Measurements from ENCODE around the gene C12orf54. TPM values are rescaled to one million over a fixed set of nuclear protein-coding genes. Genes with fewer than 3 reads are reported as not detected.
"Not testable (repeated sequence)": the region's sequence is repeated elsewhere in the genome, so short reads cannot be mapped to it uniquely, and the experiment has no call there.

C12orf54 gene
- total RNA-seq, 1 experiment from 2014 or later = not detected

- WGBS (ENCODE audit: extremely low coverage, insufficient read length, low lambda C conversion rate) = no CpG with 5 or more reads among the region's 32 CpGs
- H3K27me3 Mint-ChIP-seq (ENCODE audit: low read depth); H3K27me3 ChIP-seq (ENCODE audit: insufficient read depth, low read length); H3K4me1 ChIP-seq (ENCODE audit: insufficient read depth, low read length); H4K91ac ChIP-seq (ENCODE audit: insufficient read length, low read depth, low read length); H3K9me3 ChIP-seq (ENCODE audit: control insufficient read depth, low read depth, low read length); H3K56ac ChIP-seq (ENCODE audit: insufficient read length, low read depth, low read length); H3K4me2 ChIP-seq (ENCODE audit: insufficient read depth, insufficient read length, low read length); H3K9ac ChIP-seq (ENCODE audit: extremely low read depth, insufficient read length, low read length); H3K27ac Mint-ChIP-seq; H2BK15ac ChIP-seq (ENCODE audit: low read depth, low read length); H2BK5ac ChIP-seq (ENCODE audit: insufficient read length, low read length); H3K23ac ChIP-seq (ENCODE audit: insufficient read length, low read depth, low read length); H3K4me3 Mint-ChIP-seq; H3K4ac ChIP-seq (ENCODE audit: low read depth, low read length); H4K8ac ChIP-seq (replicated peaks; ENCODE audit: insufficient read length, low read depth, low read length); H2BK20ac ChIP-seq (ENCODE audit: low read depth, low read length, poor library complexity, severe bottlenecking); DNase-seq; H3K4me1 Mint-ChIP-seq; H4K20me1 ChIP-seq (ENCODE audit: control insufficient read depth, insufficient read depth, insufficient read length); H3K79me1 ChIP-seq (ENCODE audit: insufficient read depth, low read depth, low read length, poor library complexity, severe bottlenecking); H2AFZ ChIP-seq (ENCODE audit: low read length); H3K79me2 ChIP-seq (ENCODE audit: insufficient read depth, low read length); H2AK5ac ChIP-seq (ENCODE audit: insufficient read length, low read length); H3K36me3 Mint-ChIP-seq (ENCODE audit: insufficient read depth in 1 of 3, low read depth in 3 of 3); H4K5ac ChIP-seq (ENCODE audit: insufficient read length, low read depth, low read length); H3T11ph ChIP-seq (ENCODE audit: low read length); H3K23me2 ChIP-seq (ENCODE audit: insufficient read length, low read depth, low read length, poor library complexity, severe bottlenecking); H3K18ac ChIP-seq (ENCODE audit: insufficient read length, low read depth, low read length); H2BK120ac ChIP-seq (ENCODE audit: low read depth, low read length, poor library complexity, severe bottlenecking); H3K27ac ChIP-seq (ENCODE audit: insufficient read length, low read depth, low read length); H3K14ac ChIP-seq (ENCODE audit: insufficient read depth, low read length); H2BK12ac ChIP-seq (ENCODE audit: insufficient read length, low read depth, low read length): not testable (repeated sequence)
- H3K9me3 Mint-ChIP-seq = peaks cover 28 to 83% of the 10 kb centered on the region in 2 experiments
Observed at GRCh38 chr12:48500281-48500680, 18.0 kb downstream of the C12orf54 start.

GRCh38 chr12:48506836-48507235, 24.5 kb downstream of the C12orf54 start:
- not testable (repeated sequence) for H4K8ac ChIP-seq (replicated peaks; ENCODE audit: insufficient read length, low read depth, low read length); H2BK120ac ChIP-seq (ENCODE audit: low read depth, low read length, poor library complexity, severe bottlenecking); H2AK5ac ChIP-seq (ENCODE audit: insufficient read length, low read length); H2AFZ ChIP-seq (ENCODE audit: low read length); H3K9ac ChIP-seq (ENCODE audit: extremely low read depth, insufficient read length, low read length); H2BK12ac ChIP-seq (ENCODE audit: insufficient read length, low read depth, low read length); H3K9me3 ChIP-seq (ENCODE audit: control insufficient read depth, low read depth, low read length); H3K4me2 ChIP-seq (ENCODE audit: insufficient read depth, insufficient read length, low read length); H3K4ac ChIP-seq (ENCODE audit: low read depth, low read length); H3K27me3 ChIP-seq (ENCODE audit: insufficient read depth, low read length); H3K23me2 ChIP-seq (ENCODE audit: insufficient read length, low read depth, low read length, poor library complexity, severe bottlenecking); H4K91ac ChIP-seq (ENCODE audit: insufficient read length, low read depth, low read length); H3K4me1 Mint-ChIP-seq; H3T11ph ChIP-seq (ENCODE audit: low read length); H2BK5ac ChIP-seq (ENCODE audit: insufficient read length, low read length); H4K20me1 ChIP-seq (ENCODE audit: control insufficient read depth, insufficient read depth, insufficient read length); H3K27ac ChIP-seq (ENCODE audit: insufficient read length, low read depth, low read length); H3K79me1 ChIP-seq (ENCODE audit: insufficient read depth, low read depth, low read length, poor library complexity, severe bottlenecking); H3K18ac ChIP-seq (ENCODE audit: insufficient read length, low read depth, low read length); H3K14ac ChIP-seq (ENCODE audit: insufficient read depth, low read length); H4K5ac ChIP-seq (ENCODE audit: insufficient read length, low read depth, low read length); H3K36me3 Mint-ChIP-seq (ENCODE audit: insufficient read depth in 1 of 3, low read depth in 3 of 3); H3K4me3 Mint-ChIP-seq; H3K23ac ChIP-seq (ENCODE audit: insufficient read length, low read depth, low read length); H2BK20ac ChIP-seq (ENCODE audit: low read depth, low read length, poor library complexity, severe bottlenecking); DNase-seq; H3K56ac ChIP-seq (ENCODE audit: insufficient read length, low read depth, low read length); H3K4me1 ChIP-seq (ENCODE audit: insufficient read depth, low read length); H2BK15ac ChIP-seq (ENCODE audit: low read depth, low read length); H3K79me2 ChIP-seq (ENCODE audit: insufficient read depth, low read length); H3K27me3 Mint-ChIP-seq (ENCODE audit: low read depth)
- WGBS (ENCODE audit: extremely low coverage, insufficient read length, low lambda C conversion rate) = no CpG with 5 or more reads among the region's 2 CpGs
- H3K27ac Mint-ChIP-seq = 0 out of 7 replicates have a peak overlapping the region, but pooled peaks of 1 of the 3 experiments have one; percentile 29
- H3K9me3 Mint-ChIP-seq = peaks cover 44 to 82% of the 10 kb centered on the region in 2 experiments
